Stomach (tissue), 9 donors: ENCODE data around the gene ATP4B. TPM values are rescaled to one million over a fixed set of nuclear protein-coding genes. Genes with fewer than 3 reads are reported as not detected.

ENCODE experiments used
- DNase-seq, 2 donors: peaks; one replicate each; pipeline versions ENCODE4 v3.0.0 to v3.0.0-alpha.2; 2013 to 2019
- H3K27ac ChIP-seq, 5 donors: fragments of 200-600 bp in 4 of 5; sonication (generic) in 4 of 5; one replicate each; pipeline ENCODE4 v1.5.1; 2013 to 2019; ENCODE audit warnings: mild to moderate bottlenecking in 1 of 5, moderate library complexity in 1 of 5
- H3K27me3 ChIP-seq, 3 donors: fragments of 200-600 bp; sonication (generic); one replicate each; pipeline ENCODE4 v1.5.1; 2017 to 2019; ENCODE audit warnings: mixed run types in 1 of 3
- H3K36me3 ChIP-seq, 4 donors: fragments of 200-600 bp; sonication (generic); 1 replicate in 3 of 4; 2 replicates in 1 of 4; pipeline ENCODE4 v1.5.1; 2016 to 2019
- H3K4me1 ChIP-seq, 4 donors: fragments of 200-600 bp; sonication (generic); one replicate each; pipeline ENCODE4 v1.5.1; 2016 to 2019
- H3K4me3 ChIP-seq, 4 donors: fragments of 200-600 bp; sonication (generic) in 3 of 4; one replicate each; pipeline ENCODE4 v1.5.1; 2016 to 2019; ENCODE audit warnings: mild to moderate bottlenecking in 1 of 4
- H3K9me3 ChIP-seq, 4 donors: fragments of 200-600 bp; sonication (generic); one replicate each; pipeline ENCODE4 v1.5.1; 2016 to 2019
- CTCF ChIP-seq, 7 experiments: fragments of 450-650 bp in 4 of 7; fragments of 200-600 bp in 3 of 7; sonication (generic) in 3 of 7; IDR thresholded peaks; one replicate each; pipeline ENCODE4 v1.5.1; 2016 to 2019; ENCODE audit warnings: antibody characterized with exemption in 7 of 7, control low read depth in 2 of 7, mild to moderate bottlenecking in 1 of 7
- EP300 ChIP-seq: sonication (generic); formaldehyde crosslinking; IDR thresholded peaks from one replicate; pipeline ENCODE4 v1.6.1; 2017; ENCODE audit warnings: antibody characterized with exemption
- POLR2A ChIP-seq, 4 donors: fragments of 450-650 bp; IDR thresholded peaks; one replicate each; pipeline ENCODE4 v1.6.1; 2016; ENCODE audit warnings: antibody characterized with exemption in 4 of 4, control low read depth in 2 of 4, mild to moderate bottlenecking in 1 of 4, moderate library complexity in 1 of 4
- POLR2AphosphoS5 ChIP-seq, 3 donors: sonication (generic); formaldehyde crosslinking; IDR thresholded peaks; one replicate each; pipeline ENCODE4 v1.6.1; 2016; ENCODE audit warnings: antibody characterized with exemption in 3 of 3
- WGBS, 5 donors: extraction: QIAGEN DNeasy Blood & Tissue Kit in 3 of 5; methylation state at CpG; one replicate each; pipeline versions ENCODE4 v1.1.5 to v1.1.7; 2013 to 2018; 5-methylcytosine and 5-hydroxymethylcytosine counted together
- intact Hi-C: fragments of 100-400 bp; cut with DNase I; formaldehyde crosslinking; loops from one replicate; pipeline ENCODE4 v1.15.1; 2023; ENCODE audit warnings: low total_unique reads
- polyA plus RNA-seq, 3 donors: library from polyadenylated mRNA; stranded (reverse); fragments of 200-250 nt; gene quantifications; one replicate each; pipeline ENCODE4 v1.2.3, GENCODE V29; 2013
- total RNA-seq, 5 donors: library from RNA; depleted of rRNA; stranded (reverse); fragments of >200 nt; gene quantifications; one replicate each; pipeline versions ENCODE4 v1.1.0 to v1.2.3, GENCODE V29; 2014 to 2016
- donor health status: healthy with polysubstance abuse.
- donor health status: Bipolar disorder and iron deficiency.
- donor health status: healthy.

The ATP4B gene
- total and polyA plus RNA-seq, 8 donors: 0.87 to 585 (median 278) TPM

- DNase-seq: peak; percentile 94 to 96
- Histone ChIP-seq H3K27me3 (no peaks in the 10 kb centered on the region), H3K27ac (peak overlapping the region; percentile 75 to 92 (median 79)), H3K36me3 (peaks cover 0 to 1% (median 0%) of the 10 kb centered on the region in 4 donors), H3K4me3 (no peak overlapping the region), H3K9me3 (no peaks in the 10 kb centered on the region), H3K4me1 (peaks cover 17 to 22% (median 18%) of the 10 kb centered on the region in 4 donors)
- peak; percentile 58 to 92 (median 79) for TF ChIP-seq POLR2AphosphoS5 (IDR thresholded peaks at IDR 0.05)
- no peak for TF ChIP-seq EP300
- 44 to 48% (median 45%) methylated on average over 41 to 42 of the region's 42 CpGs for WGBS, 5 donors
- intact Hi-C loops: no loop called here
Observed at GRCh38 chr13:113647351-113648215, 10.4 kb downstream of the ATP4B start.

- whole genome bisulfite sequencing, 5 donors: 61 to 74% (median 67%) methylated on average over 8 to 10 of the region's 10 CpGs
- no peaks in the 10 kb centered on the region for H3K27me3 ChIP-seq
- H3K9me3 ChIP-seq: no peaks in the 10 kb centered on the region
- H3K27ac ChIP-seq: peak overlapping the region; percentile 74 to 82 (median 78)
- H3K4me3 ChIP-seq: no peak overlapping the region
- TF ChIP-seq POLR2A (IDR thresholded peaks at IDR 0.05): no peak
- no peak for TF ChIP-seq POLR2AphosphoS5 (IDR thresholded peaks at IDR 0.05)
- TF ChIP-seq EP300: no peak
- TF ChIP-seq CTCF (IDR thresholded peaks at IDR 0.05): no peak
- peaks cover 0 to 7% (median 0%) of the 10 kb centered on the region in 4 donors for H3K36me3 ChIP-seq
- peak in 1 of 2 donors; percentile 22 for DNase-seq
- peaks cover 17 to 22% (median 18%) of the 10 kb centered on the region in 4 donors for H3K4me1 ChIP-seq
- intact Hi-C loops: no loop called here
Observed at GRCh38 chr13:113646921-113647340, 11.1 kb downstream of the ATP4B start.

DNA sequence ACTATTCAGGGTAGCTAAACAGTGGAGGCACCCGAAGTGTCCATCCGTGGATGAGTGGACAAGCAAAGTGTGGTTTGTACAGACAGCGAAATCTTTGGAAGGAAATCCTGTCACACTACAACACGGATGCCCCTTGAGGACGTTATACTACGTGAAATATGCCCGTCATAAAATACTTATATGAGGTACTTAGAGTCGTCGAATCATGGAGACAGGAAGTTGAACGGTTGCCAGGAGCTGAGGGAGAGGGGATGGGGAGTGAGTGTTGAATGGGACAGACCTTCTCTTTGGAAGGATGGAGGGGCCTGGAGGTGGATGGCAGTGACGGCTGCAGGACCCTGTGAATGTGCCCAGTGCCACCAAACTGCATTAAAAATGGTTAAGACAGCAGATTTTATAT lies 11.6 kb downstream of the ATP4B start:
- H3K4me1 ChIP-seq: peaks cover 17 to 22% (median 18%) of the 10 kb centered on the region in 4 donors
- H3K4me3 ChIP-seq: no peak overlapping the region
- TF ChIP-seq POLR2A (IDR thresholded peaks at IDR 0.05) (no peak), CTCF (IDR thresholded peaks at IDR 0.05) (no peak), EP300 (no peak), POLR2AphosphoS5 (IDR thresholded peaks at IDR 0.05) (no peak)
- H3K9me3 ChIP-seq: no peaks in the 10 kb centered on the region
- intact Hi-C loops: no loop called here
- peaks cover 0 to 12% (median 3%) of the 10 kb centered on the region in 4 donors for H3K36me3 ChIP-seq
- H3K27me3 ChIP-seq: no peaks in the 10 kb centered on the region
- WGBS, 5 donors: 53 to 81% (median 70%) methylated on average over 11 of the region's 11 CpGs
- peak in 1 of 2 donors; percentile 22 for DNase-seq
- peak overlapping the region in 2 of 5 donors; percentile 74 to 79 for H3K27ac ChIP-seq

DNA sequence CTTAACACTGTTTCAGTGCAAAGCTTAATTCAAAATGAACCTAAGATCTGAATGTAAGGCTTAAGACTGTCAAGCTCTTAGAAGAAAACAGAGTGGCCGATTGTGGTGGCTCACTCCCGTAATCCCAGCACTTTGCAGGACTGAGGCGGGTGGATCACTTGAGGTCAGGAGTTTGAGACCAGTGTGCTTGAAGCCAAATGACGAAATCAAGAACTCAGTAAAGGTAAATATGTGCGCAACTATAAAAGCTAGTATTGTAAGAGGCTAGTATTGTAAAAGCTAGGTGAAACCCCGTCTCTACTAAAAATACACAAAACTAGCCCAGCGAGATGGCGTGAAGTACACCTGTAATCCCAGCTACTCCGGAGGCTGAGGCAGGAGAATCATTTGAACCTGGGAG lies 12.7 kb downstream of the ATP4B start:
- 73 to 95% (median 78%) methylated on average over 9 of the region's 9 CpGs for WGBS, 5 donors
- Histone ChIP-seq H3K27me3 (no peaks in the 10 kb centered on the region), H3K27ac (no peak overlapping the region), H3K9me3 (no peaks in the 10 kb centered on the region), H3K36me3 (peaks cover 4 to 19% (median 10%) of the 10 kb centered on the region in 4 donors), H3K4me3 (no peak overlapping the region), H3K4me1 (peaks cover 17 to 22% (median 18%) of the 10 kb centered on the region in 4 donors)
- TF ChIP-seq POLR2AphosphoS5 (IDR thresholded peaks at IDR 0.05) (no peak), EP300 (no peak), CTCF (IDR thresholded peaks at IDR 0.05) (no peak), POLR2A (IDR thresholded peaks at IDR 0.05) (no peak)
- intact Hi-C loops: no loop called here
- no peak for DNase-seq
